Renal cortical epithelial cell (primary cell): ENCODE measurements around the gene TNFRSF25. TPM values are rescaled to one million over a fixed set of nuclear protein-coding genes. Genes with fewer than 3 reads are reported as not detected.
A peak's percentile ranks its signal among the peaks of the same experiment; 100 is the strongest.
"Not testable (repeated sequence)": the region's sequence is repeated elsewhere in the genome, so short reads cannot be mapped to it uniquely, and the experiment has no call there.

Source experiments
- DNase-seq: peaks from one replicate; pipeline ENCODE4 v3.0.0-alpha.2; 2011; ENCODE audit warnings: low read depth
- total RNA-seq: library from RNA; depleted of rRNA; stranded (reverse); fragments of >200 nt; gene quantifications from 2 replicates; pipeline ENCODE4 v1.2.3, GENCODE V29; 2014

Gene TNFRSF25
- total RNA-seq, 1 donor from 2014 or later, result 9.7 TPM

DNA sequence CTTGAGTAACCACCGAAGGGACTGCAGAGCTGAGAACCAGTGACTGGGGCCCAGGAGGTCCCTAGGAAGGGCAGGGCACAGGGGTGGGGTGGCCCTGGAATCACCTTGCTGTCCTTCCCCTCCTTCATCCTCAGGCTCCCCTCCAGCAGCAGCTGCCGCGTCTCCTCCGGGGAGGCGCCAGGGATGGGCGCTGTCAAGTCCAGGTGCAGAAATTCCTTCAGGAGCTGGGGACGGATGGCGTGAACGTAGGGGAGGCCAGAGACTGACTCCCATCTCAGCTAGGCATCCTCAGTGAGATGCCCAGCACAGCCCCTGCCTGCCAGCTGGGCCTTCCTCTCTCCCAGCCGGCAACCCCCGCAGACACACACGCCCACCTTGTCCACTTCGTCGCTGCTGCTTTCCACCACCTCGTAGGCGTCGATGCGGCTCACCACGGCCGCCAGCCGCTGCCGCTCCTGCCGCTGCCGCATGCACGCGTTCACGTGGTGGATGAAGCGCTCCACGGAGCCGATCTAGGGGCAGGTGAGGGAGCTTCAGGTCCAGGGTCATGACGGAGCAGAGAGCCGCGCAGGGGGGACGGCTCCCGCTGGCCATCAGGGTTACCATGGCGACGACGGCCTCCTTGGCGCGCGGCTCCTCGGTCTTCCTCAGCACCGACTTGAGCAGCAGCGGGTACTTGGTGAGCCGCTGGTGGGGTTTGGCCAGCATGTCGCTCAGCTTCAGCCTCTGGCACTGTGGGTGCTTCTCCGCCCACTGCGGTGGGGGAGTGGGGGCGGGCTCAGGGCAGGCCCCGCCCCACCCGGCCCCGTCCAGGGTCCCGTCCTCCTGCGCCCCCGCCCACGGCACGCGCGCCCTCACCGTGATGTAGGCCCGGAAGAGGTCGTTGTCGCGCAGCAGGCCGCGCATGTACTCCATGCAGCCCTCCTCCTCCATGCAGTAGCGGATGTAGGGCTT lies 4.4 kb upstream of the TNFRSF25 start:
- no peak for DNase-seq

- no peak for DNase-seq
These were observed 2.9 kb upstream of the TNFRSF25 start for GRCh38 chr1:6468729-6469461.

- DNase-seq, result no peak
These were observed 2.0 kb upstream of the TNFRSF25 start for GRCh38 chr1:6467744-6468688.

DNA sequence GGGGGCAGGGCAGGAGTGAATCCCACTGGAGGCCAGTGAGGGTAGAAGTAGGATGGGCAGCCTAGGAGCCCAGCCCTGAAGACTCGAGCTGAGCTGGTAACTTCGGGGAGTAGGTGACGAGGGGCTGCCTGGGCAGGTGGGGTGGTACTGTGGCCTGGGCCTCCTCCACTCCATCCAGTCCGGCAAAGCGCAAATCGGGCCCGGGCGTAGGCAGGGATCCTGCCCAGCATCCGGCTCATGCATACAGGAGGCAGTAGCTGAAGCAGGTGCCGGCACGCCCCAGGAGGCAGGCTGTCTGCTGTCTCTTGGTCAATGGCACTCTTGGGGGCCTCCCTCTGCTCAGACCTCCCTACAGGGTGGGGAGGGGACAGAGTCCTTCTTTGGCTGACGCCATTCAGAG lies 1.3 kb upstream of the TNFRSF25 start:
- DNase-seq, result no peak

DNA sequence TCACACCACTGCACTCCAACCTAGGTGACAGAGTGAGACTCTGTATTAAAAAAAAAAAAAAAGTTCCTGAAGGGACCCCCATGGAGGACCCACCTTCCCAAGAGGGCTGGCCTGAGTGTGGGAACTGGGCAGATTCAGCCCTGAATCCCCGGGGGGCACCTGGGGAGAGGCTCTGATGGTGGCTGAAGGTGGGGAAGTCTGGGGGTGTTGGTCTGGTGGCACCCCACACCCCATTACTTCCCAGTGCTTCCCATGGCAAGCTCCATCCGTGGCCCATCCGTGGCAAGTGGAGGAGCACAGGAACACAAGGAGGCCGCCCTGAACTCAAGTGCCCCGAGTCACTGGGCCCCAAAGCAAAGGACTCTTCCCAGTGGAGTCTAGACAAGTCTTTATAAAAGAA lies 778 bp upstream of the TNFRSF25 start:
- DNase-seq, result no peak

DNA sequence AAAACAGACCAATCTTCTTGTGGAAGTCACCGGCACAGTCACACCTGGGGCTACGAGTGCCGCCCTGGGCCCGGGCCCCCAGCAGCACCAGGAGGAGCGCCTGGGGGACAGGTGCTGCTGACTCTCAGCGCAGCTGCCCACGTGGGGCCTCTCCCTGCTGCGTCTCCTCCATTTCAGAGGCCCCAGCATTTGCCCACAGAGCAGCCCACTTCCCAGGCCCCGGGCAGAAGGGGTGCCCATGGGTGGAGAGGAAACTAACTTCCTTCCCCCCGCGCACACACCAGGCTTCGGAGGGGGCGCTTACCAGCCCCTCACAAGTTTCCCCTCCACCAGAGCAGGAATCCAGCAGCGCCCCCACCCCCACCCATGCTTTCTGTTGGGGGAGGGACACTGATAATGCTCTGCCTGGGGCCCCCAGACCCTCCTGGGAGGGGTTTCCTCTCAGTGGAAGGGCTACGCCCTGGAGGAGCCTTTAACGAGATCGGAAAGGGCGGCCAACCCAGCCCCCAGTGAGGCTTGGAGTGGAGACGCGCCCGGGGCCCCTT lies 440 bp downstream of the TNFRSF25 start:
- DNase-seq, result no peak

DNA sequence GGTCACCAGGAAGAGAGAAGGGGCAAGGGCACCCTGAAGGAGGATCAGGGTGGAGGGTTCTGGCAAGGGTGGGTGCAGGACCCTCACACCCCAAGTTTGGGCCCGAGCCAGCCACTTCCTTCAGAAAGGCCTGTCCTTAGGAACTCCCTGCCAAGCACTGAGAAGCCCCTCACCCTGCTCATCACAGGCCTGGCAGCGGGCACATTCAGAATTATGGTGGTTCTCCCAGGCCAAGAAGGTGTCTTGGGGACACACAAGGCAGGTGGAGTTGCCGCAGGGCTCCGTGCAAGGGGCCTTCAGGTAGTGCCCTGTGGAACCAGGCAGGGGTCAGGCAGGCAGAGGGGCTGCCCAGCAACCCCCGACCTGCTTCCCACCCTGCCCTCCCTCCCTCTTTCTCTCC lies 1.1 kb downstream of the TNFRSF25 start:
- no peak for DNase-seq

DNA sequence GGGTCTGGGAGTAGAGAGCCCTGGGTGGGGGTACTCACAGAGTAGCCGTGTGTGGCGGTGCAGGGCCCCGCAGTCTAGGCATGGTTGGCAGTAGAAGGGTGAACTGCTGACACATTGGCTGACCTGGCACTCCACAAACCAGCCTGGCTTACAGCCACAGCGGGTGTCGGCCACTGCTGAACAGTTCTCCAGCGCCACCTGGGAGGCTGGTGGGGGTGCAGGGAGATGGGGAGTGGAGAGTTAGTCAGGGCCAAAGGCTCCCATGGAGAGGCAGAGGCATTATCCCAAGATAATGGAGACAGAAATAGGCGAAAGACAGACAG lies 1.5 kb downstream of the TNFRSF25 start:
- DNase-seq, result peak; percentile 13

DNA sequence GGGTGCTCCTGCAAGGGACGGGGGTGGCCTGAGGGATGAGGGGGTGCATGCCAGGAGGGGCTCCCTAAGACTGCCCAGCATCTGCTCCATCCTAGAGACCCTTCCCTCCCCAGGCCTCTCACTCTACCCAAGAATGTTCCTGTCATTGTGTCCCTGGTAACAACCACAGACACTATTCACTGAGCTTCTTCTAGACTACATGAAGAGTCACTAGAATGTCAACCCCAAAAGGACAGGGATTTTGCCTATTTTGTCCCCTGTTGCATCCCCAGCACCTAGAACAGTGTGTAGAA lies 2.9 kb downstream of the TNFRSF25 start:
- DNase-seq, result no peak

DNA sequence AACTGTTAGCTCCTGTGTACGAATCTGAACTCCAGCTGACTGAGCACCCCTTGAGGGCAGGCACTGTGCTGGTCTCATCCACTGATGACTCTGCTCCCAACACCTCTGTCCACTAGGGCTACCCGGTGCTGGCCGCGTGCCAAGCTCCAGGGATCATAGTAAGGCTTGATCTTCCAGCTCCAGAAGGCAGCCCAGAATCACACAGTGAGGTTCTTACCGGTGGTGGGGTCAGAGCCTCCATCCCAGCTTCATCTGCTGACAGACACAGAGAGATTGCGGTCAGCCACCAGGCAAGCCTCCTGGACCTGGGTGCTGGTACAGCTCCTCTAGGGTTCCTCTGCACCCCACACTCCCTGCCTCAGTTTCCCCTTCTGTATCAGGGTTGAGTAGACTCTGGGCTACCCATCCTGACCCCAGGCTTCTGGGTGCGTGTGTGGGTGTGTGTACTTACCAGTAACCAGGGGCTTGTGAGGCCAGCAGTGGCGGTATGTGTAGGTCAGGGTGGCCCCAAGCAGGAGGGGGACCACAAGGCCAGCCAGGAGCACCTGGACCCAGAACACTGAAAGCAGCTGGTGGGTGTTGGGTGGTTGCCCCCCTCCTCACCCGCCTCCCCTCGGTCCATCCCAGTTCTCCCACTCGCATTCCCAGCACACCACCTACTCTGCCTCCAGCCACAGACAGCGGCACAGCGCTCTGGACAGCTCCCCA lies 3.4 kb downstream of the TNFRSF25 start:
- DNase-seq, result no peak

DNA sequence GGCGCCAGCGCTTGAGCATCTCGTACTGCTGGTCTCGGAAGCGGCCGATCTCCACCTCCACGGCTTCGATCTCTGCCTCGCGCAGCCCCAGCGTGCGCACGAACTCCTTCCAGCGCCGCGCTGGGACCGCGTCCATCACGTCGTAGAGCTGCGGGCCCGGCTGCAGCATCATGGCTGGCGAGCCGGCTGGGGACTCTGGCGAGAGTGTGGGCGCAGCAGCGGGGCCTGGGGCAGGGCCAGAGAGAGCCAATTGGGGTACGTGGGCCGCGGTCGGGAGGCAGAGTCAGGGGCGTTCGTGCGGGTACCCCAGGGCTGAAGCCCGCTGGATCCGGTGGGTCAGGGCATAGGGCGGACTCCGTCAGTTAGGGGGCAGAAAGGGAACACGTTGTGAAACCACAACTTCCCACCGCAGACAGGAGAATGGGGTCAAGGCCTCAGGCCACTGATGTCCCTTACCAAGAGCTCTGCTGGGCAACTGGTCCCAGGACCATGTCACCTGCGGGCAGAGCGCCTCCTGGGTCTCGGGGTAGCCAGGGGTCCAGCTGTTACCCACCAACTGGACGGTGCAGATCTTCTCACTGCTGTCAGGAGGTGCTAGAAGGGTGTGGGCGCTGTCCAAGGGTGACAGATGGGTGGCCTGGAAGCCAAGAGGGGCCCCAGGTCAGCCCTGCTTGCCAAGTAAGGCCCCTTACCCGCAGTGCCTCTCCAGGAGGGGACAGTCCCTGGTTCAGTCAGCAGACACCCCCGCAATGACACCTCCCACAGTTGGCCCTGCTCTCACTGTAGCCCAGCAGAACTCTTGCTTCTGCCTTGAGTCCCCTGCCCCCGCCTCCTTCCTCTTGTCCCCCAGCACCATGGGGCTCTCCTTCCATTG lies 4.2 kb downstream of the TNFRSF25 start:
- DNase-seq, result no peak

GRCh38 chr1:6461051-6461530 lies 4.9 kb downstream of the TNFRSF25 start:
- no peak for DNase-seq

DNA sequence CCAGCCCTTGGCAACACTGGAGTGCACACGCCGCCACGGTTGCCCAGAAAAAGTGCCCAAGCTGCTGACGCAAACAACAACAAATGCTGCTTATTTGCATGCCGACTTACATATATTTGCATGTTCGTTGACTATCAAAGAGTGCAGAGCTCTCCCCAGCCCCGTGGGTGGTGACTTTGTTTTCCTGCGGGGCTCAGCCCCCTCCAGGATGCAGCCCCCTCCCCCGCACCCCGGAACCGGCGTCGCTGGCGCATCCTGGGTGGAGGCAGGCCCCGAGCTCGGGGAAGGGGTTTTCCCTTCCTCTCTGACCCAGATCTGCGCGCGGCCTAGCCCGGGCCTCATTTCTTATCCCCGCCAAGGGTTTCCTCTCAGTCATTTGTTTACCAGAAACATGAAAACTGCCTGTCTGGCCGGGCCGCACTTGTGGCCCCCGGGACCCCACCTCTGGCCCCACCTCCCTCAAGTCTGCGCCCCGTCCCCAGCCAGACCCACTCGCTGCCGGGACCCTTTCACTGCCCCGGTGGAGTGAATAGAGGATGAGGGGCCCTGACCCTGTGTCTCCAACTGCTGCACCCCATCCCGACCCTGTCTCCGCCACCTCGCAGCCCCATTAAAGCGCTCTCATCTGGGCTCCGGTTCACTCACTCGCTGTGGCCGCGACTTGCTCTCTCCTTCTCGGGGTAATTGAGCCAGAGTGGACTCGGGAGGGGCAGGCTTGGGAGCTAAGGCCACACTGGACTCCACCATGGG lies 5.5 kb downstream of the TNFRSF25 start:
- DNase-seq, result no peak

DNA sequence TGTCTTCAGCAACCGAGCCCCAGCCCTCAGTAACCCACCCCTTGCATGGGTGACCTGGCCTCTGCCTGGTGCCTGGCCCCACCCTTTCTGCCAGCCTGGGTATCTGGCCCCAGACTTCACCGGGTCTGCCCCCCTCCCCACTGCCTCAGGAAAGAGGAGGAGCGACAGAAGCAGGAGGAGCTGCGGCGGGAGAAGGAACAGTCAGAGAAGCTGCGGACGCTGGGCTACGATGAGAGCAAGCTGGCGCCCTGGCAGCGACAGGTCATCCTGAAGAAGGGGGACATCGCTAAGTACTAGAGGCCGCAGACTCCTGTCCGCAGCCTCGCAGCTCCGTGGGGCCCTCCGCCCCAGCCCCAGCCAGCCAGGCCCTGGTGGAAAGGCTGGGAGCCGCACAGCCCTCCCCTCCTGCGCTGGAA lies 6.1 kb downstream of the TNFRSF25 start:
- DNase-seq, result no peak

DNA sequence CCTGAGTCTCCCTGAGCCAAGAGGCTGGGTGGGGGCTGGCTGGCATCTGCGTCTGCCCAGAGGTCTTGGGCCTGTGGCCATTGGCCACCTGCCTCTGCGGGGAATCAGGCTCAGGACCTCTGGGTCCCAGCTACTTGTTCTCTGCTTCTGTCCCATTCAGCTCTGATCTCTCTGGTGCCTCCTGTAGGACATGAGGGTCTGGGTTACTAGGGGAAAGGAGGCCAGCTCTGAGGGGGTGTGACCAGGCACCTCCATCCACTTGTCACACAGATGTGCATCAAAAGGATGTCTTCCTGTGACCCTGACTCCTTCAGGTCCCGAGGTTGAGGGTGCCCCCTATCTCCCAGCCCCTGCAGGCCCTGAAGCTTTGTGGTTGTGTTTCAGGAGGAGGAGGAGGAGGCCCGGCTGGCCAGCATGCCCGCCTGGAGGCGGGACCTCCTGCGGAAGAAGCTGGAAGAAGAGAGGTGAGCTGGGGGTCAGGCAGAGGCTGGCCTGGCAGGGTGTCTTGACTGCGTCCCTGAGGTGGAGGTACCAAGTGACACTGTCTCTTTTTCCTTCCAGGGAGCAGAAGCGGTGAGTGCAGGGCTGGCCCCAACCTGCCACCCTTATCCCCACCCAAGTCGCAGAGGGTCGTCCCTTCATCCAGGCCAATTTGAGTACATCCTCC lies 9.0 kb downstream of the TNFRSF25 start:
- DNase-seq, result no peak

GRCh38 chr1:6455752-6456520 lies 10.0 kb downstream of the TNFRSF25 start:
- DNase-seq, result not testable (repeated sequence)

- no peak for DNase-seq
These were observed 10.9 kb downstream of the TNFRSF25 start for GRCh38 chr1:6454856-6455751.
